Stimulated activated CD8-positive, alpha-beta memory T cell treated with anti-CD3 and anti-CD28 coated beads, Interleukin-12 subunit alpha, Interleukin-12 subunit beta, amount 100 ng/mL, for 4 hours (primary cell): ENCODE data around the gene PPM1J.
"Not testable (repeated sequence)": the region's sequence is repeated elsewhere in the genome, so short reads cannot be mapped to it uniquely, and the experiment has no call there.

Experiments used
- DNase-seq: peaks from one replicate; pipeline ENCODE4 v3.0.0-alpha.2; 2020; ENCODE audit warnings: low read depth

PPM1J gene

GRCh38 chr1:112715264-112716053, at the start of gene PPM1J:
Gene PPM1J (minus strand): TSS chr1:112715332. CDS start chr1:112715301, 31 bp downstream.
- peak; percentile 95 for DNase-seq

- DNase-seq: no peak
Observed at GRCh38 chr1:112762541-112763500, 47.7 kb upstream of the PPM1J start.

- DNase-seq: no peak
Observed at GRCh38 chr1:112761714-112762480, 46.8 kb upstream of the PPM1J start.

GRCh38 chr1:112759228-112759627, 44.1 kb upstream of the PPM1J start:
- no peak for DNase-seq

- DNase-seq: no peak
Observed at GRCh38 chr1:112754116-112754628, 39.0 kb upstream of the PPM1J start.

GRCh38 chr1:112748396-112748795, 33.3 kb upstream of the PPM1J start:
- DNase-seq: no peak

GRCh38 chr1:112744009-112744578, 29.0 kb upstream of the PPM1J start:
- no peak for DNase-seq

- no peak for DNase-seq
Observed at GRCh38 chr1:112743174-112744008, 28.3 kb upstream of the PPM1J start.

GRCh38 chr1:112737573-112737972, 22.4 kb upstream of the PPM1J start:
- no peak for DNase-seq

GRCh38 chr1:112735752-112736151, 20.6 kb upstream of the PPM1J start:
- no peak for DNase-seq

- no peak for DNase-seq
Observed at GRCh38 chr1:112731451-112731850, 16.3 kb upstream of the PPM1J start.

- DNase-seq: no peak
Observed at GRCh38 chr1:112729909-112730308, 14.8 kb upstream of the PPM1J start.

- not testable (repeated sequence) for DNase-seq
Observed at GRCh38 chr1:112729011-112729410, 13.9 kb upstream of the PPM1J start.

GRCh38 chr1:112728306-112728971, 13.3 kb upstream of the PPM1J start:
- not testable (repeated sequence) for DNase-seq

- DNase-seq: no peak
Observed at GRCh38 chr1:112727716-112728115, 12.6 kb upstream of the PPM1J start.

- not testable (repeated sequence) for DNase-seq
Observed at GRCh38 chr1:112724240-112724639, 9.1 kb upstream of the PPM1J start.

GRCh38 chr1:112723511-112723839, 8.3 kb upstream of the PPM1J start:
- no peak for DNase-seq

GRCh38 chr1:112722601-112723510, 7.7 kb upstream of the PPM1J start:
- no peak for DNase-seq

- DNase-seq: no peak
Observed at GRCh38 chr1:112721966-112722524, 6.9 kb upstream of the PPM1J start.
